ENCODE measurements around the gene EHBP1. TPM values are rescaled to one million over a fixed set of nuclear protein-coding genes. Genes with fewer than 3 reads are reported as not detected.
"Not testable (repeated sequence)": the region's sequence is repeated elsewhere in the genome, so short reads cannot be mapped to it uniquely, and the experiment has no call there.

Gene EHBP1
- total RNA-seq, 2 donors from 2014 or later: 23.7 to 34.3 TPM

DNA sequence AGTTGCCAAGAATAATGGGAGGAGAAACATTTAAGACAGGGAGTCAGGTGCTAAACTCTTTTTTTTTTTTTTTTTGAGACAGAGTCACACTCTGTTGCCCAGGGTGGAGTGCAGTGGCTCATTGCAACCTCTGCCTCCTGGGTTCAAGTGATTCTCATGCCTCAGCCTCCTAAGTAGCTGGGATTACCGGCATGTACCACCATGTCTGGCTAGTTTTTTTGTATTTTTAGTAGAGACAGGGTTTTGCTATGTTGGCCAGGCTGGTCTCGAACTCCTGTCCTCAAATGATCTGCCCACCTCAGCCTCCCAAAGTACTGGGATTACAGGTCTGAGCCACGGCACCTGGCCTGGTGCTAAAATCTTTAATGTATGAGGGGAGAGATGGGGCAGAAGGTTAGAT, 7.7 kb downstream of the EHBP1 start:
- not testable (repeated sequence) for H3K36me3 Mint-ChIP-seq; H3K4me3 Mint-ChIP-seq; H3K9me3 Mint-ChIP-seq; DNase-seq (ENCODE audit: low spot score); H3K27ac Mint-ChIP-seq; ATAC-seq; H3K4me1 Mint-ChIP-seq (ENCODE audit: low read depth in 2 of 2); H3K27me3 Mint-ChIP-seq

DNA sequence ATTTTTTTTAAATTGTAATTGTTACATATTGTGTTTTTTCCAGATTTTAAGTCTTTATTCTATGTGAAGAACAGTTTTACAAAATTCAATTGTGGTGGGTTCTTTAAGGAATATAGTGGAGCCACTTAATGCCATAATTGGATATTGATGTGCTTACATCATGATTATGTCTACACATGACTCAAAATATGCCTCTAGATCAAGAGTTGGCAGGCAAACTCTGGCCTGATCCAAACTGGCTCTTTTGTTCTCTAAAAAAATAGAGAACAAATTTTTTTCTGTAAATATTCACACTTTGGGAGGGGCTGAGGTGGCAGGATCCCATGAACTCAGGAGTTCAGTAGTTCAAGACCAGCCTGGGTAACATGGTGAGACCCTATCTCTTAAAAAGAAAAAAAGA, 8.3 kb downstream of the EHBP1 start:
- no peak overlapping the region for H3K27ac Mint-ChIP-seq
- peaks cover 3% of the 10 kb centered on the region for H3K36me3 Mint-ChIP-seq
- no peaks in the 10 kb centered on the region for H3K9me3 Mint-ChIP-seq
- ATAC-seq: no peak
- no peak overlapping the region for H3K4me3 Mint-ChIP-seq
- H3K27me3 Mint-ChIP-seq: no peaks in the 10 kb centered on the region
- no peak for DNase-seq (ENCODE audit: low spot score)
- peaks cover 3% of the 10 kb centered on the region in 2 donors for H3K4me1 Mint-ChIP-seq (ENCODE audit: low read depth in 2 of 2)

DNA sequence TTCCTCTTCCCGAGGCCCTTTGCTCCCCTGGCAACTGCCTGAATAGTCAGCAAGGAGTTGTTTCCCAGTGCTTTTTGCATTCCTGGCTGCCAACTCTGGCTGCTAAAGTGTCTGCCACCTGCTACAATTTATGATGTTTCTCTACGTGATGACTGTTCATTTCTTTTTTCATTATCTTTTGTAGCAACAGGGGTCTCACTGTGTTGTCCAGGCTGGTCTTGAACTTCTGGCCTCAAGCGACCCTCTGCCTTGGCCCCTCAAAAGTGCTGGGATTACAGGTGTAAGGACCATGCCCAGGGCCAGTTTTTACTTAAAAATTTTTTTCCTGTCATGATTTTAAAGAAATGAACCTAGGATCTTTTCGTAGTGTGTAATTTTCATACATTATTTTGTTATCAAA, 11.3 kb downstream of the EHBP1 start:
- ATAC-seq (no peak), DNase-seq (ENCODE audit: low spot score) (no peak)
- Mint-ChIP-seq H3K9me3 (no peaks in the 10 kb centered on the region), H3K4me3 (no peak overlapping the region), H3K27ac (no peak overlapping the region), H3K27me3 (no peaks in the 10 kb centered on the region), H3K36me3 (no peaks in the 10 kb centered on the region), H3K4me1 (ENCODE audit: low read depth in 2 of 2) (peaks cover 0 to 8% of the 10 kb centered on the region in 2 donors)

DNA sequence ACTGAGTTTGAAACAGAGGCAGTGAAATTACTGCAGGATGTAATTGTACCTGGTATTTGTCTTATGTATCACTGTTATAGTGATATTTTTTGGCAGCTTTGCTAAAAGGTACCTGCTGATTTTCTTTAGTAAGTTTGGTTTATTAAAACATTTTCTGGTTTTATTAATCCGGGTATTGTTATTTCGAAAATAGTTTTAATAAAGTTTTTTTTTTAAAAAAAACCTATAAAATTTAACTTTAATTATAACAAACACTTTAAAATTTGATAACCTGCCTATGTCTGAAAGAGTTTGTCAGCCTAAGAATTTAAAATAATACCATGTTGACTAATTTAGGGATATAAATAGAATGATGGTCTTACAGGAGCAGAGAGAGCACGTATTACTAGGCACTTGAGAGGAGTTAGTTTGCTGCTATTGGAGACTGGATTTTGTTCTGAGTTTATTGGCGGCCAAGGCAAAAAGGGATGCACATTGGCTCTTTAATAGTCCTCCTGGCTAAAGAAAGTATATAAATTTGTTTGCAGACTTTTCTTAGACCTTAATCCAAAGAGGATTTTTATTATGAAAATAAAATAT, 12.1 kb downstream of the EHBP1 start:
- no peaks in the 10 kb centered on the region for H3K27me3 Mint-ChIP-seq
- H3K4me1 Mint-ChIP-seq (ENCODE audit: low read depth in 2 of 2): peaks cover 0 to 10% of the 10 kb centered on the region in 2 donors
- DNase-seq (ENCODE audit: low spot score) (no peak), ATAC-seq (no peak)
- H3K9me3 Mint-ChIP-seq: no peaks in the 10 kb centered on the region
- H3K27ac Mint-ChIP-seq: no peak overlapping the region
- H3K4me3 Mint-ChIP-seq: no peak overlapping the region
- peaks cover 2% of the 10 kb centered on the region for H3K36me3 Mint-ChIP-seq

DNA sequence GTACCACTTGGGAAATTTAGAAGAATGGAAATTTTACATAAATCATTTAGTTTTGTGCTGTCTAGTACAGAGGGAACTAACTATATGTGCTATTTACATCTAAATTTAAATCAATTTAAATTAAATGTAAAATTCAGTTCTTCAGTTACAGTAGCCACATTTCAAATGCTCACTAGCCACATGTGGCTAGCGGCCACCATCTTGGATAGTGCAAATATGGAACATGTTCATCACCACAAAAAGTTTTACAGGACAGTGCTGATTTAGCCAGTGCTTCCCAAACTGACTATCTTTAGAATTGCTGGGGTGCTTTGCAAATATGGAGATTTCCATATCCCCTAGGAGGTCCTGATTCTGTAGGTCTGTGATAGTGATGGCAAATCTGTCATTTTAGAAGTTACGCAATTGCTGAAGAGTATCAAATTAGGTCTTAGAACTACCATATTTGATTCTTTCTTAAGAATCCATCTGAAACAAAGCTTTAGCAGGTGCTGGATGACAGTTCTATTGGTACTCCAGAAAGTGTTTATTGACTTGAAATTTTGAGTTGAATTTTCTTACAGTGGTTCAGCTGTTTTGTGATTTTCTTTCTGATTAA, 12.8 kb downstream of the EHBP1 start:
- Mint-ChIP-seq H3K27me3 (no peaks in the 10 kb centered on the region), H3K9me3 (no peaks in the 10 kb centered on the region), H3K4me1 (ENCODE audit: low read depth in 2 of 2) (peaks cover 0 to 12% of the 10 kb centered on the region in 2 donors), H3K27ac (no peak overlapping the region), H3K4me3 (no peak overlapping the region), H3K36me3 (peaks cover 9% of the 10 kb centered on the region)
- DNase-seq (ENCODE audit: low spot score) (no peak), ATAC-seq (no peak)

DNA sequence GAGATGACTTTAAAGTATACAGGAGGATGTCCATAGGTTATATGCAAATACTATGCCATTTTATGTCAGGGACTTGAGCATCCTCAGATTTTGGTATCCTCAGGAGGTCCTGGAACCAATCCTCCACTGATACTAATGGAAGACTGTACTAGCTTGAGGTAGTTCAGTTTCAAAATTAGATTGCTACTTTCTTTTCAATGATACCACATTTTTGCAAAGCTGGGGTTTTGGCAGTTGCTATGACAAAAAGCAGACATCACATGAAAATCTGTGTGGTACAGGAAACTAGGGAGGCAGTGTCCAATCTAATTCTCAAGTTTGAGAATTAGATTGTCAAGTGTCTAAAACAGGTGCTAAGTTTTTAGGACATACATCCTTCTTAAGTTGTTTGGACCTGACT, 14.2 kb downstream of the EHBP1 start:
- peak in 1 of 2 donors; percentile 27 for ATAC-seq
- Mint-ChIP-seq H3K36me3 (peaks cover 20% of the 10 kb centered on the region), H3K4me3 (no peak overlapping the region), H3K9me3 (no peaks in the 10 kb centered on the region), H3K4me1 (ENCODE audit: low read depth in 2 of 2) (peaks cover 0 to 17% of the 10 kb centered on the region in 2 donors), H3K27me3 (no peaks in the 10 kb centered on the region), H3K27ac (no peak overlapping the region)
- no peak for DNase-seq (ENCODE audit: low spot score)

DNA sequence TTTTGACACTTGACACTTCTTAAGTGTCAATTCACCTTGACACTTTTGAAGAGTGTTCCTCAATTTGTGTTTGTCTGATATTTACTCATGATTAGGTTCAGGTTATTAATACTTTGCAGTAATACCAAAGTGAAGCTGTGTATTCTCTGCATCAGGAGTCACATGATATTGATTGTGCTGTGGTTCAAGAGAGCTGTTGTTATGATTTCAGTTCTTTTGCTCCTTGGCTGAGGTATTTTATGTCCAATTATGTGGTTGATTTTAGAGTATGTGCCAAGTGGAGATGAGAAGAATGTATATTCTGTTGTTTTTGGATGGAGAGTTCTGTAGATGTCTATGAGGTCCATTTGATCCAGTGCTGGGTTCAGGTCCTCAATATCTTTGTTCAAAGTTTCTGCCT, 17.2 kb downstream of the EHBP1 start:
- no peaks in the 10 kb centered on the region for H3K27me3 Mint-ChIP-seq
- H3K9me3 Mint-ChIP-seq: no peaks in the 10 kb centered on the region
- H3K27ac Mint-ChIP-seq: no peak overlapping the region

DNA sequence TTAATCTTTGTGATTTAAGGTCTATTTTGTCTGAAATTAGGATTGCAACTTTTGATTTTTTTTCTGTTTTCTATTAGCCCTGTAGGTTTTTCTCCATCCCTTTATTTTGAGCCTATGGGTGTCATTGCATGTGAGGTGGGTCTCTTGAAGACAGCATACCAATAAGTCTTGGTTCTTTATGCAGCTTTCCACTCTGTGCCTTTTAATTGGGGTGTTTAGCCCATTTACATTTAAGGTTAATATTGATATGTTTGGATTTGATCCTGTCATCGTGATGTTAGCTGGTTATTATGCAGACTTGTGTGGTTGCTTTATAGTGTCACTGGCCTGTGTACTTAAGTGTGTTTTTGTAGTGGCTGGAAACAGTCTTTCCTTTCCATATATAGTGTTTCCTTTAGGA, 17.7 kb downstream of the EHBP1 start:
- no peak for ATAC-seq
- Mint-ChIP-seq H3K9me3 (no peaks in the 10 kb centered on the region), H3K36me3 (peaks cover 20% of the 10 kb centered on the region), H3K4me1 (ENCODE audit: low read depth in 2 of 2) (peaks cover 6 to 34% of the 10 kb centered on the region in 2 donors), H3K27ac (no peak overlapping the region), H3K27me3 (no peaks in the 10 kb centered on the region), H3K4me3 (no peak overlapping the region)
- DNase-seq (ENCODE audit: low spot score): no peak

More for the DNA sequence above, 17.2 kb downstream of the EHBP1 start:
- Mint-ChIP-seq H3K4me3 (no peak overlapping the region), H3K36me3 (peaks cover 20% of the 10 kb centered on the region), H3K4me1 (ENCODE audit: low read depth in 2 of 2) (peaks cover 6 to 34% of the 10 kb centered on the region in 2 donors)
- DNase-seq (ENCODE audit: low spot score) (no peak), ATAC-seq (no peak)

DNA sequence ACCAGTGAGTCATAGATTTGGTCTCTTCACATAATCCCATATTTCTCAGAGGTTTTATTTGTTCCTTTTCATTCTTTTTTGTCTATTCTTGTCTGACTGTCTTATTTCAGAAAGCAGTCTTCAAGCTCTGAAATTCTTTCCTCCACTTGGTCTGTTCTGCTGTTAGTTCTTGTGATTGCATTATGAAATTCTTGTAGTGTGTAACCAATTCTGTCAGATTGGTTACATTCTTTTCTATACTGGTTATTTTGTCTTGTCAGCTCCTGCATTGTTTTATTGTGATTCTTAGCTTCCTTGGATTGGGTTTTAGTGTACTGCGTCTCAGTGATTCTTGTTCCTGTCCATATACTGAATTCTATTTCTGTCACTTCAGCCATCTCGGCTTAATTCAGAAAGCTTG, 18.6 kb downstream of the EHBP1 start:
- Mint-ChIP-seq H3K4me3 (no peak overlapping the region), H3K27me3 (no peaks in the 10 kb centered on the region), H3K36me3 (peaks cover 20% of the 10 kb centered on the region), H3K9me3 (no peaks in the 10 kb centered on the region), H3K27ac (no peak overlapping the region), H3K4me1 (ENCODE audit: low read depth in 2 of 2) (peaks cover 6 to 34% of the 10 kb centered on the region in 2 donors)
- DNase-seq (ENCODE audit: low spot score): no peak
- ATAC-seq: no peak

DNA sequence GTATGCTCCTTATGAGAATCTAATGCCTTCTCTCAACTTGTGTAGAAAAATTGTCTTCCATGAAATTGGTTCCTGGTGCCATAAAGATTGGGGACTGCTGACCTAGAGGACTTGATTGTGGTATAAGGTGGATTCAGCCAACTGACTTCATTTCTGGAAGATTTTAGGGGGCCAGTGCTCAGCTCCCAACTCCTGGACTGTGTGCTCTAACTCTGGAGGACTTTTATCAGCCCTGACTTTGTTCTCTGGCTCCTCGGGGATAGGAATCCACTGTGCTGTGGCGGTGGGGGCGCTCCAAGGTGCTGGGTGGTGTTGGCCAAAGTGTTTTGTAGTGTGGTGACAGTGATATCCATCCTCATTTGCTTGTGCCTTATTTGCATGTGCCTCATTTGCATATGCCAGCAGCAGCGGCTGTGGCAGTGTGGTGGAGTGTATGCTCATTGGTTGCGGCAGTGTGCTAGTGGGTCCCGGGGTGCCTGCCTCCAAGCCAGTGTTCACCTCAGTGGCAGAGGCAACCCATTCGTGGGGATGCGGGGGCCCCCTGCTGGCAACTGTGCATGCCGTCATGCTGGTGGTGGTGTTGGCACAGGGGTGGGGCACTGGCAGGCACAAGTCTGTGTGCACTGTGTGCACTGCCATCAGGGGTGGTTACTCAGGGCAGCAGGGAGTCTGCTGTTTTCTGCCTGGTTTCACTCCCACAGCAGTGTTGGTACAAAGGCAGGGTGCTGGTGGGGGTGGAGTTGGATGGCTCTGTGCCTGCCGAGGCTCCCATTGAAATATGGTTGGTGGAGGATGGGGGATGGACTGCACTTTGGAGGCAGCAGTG, 19.6 kb downstream of the EHBP1 start:
- Mint-ChIP-seq H3K4me1 (ENCODE audit: low read depth in 2 of 2) (peaks cover 6 to 33% of the 10 kb centered on the region in 2 donors), H3K9me3 (no peaks in the 10 kb centered on the region), H3K36me3 (peaks cover 20% of the 10 kb centered on the region), H3K4me3 (no peak overlapping the region), H3K27me3 (no peaks in the 10 kb centered on the region), H3K27ac (no peak overlapping the region)
- ATAC-seq: peak; percentile 56 to 61
- DNase-seq (ENCODE audit: low spot score): no peak

DNA sequence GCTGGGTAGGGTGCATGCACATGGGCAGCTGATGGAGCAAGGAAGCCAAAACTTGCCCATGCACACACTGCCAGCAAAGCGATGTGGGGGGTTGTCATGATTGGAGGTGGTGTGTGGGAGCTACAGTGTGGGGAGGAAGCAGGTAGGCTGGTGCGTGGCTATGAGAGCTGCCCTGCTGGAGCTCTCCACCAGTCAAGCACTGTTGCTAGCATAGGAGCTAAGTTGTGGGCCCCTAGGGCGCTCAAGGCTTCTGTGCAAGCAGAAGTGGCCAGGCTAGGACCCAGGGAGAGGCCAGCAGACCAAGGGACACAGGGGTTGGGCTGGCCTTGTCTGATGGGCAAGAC, 20.2 kb downstream of the EHBP1 start:
- no peak overlapping the region for H3K4me3 Mint-ChIP-seq
- no peak for DNase-seq (ENCODE audit: low spot score)
- peaks cover 3% of the 10 kb centered on the region for H3K9me3 Mint-ChIP-seq
- H3K36me3 Mint-ChIP-seq: peaks cover 25% of the 10 kb centered on the region
- peaks cover 6 to 30% of the 10 kb centered on the region in 2 donors for H3K4me1 Mint-ChIP-seq (ENCODE audit: low read depth in 2 of 2)
- ATAC-seq: no peak
- no peak overlapping the region for H3K27ac Mint-ChIP-seq
- no peaks in the 10 kb centered on the region for H3K27me3 Mint-ChIP-seq

DNA sequence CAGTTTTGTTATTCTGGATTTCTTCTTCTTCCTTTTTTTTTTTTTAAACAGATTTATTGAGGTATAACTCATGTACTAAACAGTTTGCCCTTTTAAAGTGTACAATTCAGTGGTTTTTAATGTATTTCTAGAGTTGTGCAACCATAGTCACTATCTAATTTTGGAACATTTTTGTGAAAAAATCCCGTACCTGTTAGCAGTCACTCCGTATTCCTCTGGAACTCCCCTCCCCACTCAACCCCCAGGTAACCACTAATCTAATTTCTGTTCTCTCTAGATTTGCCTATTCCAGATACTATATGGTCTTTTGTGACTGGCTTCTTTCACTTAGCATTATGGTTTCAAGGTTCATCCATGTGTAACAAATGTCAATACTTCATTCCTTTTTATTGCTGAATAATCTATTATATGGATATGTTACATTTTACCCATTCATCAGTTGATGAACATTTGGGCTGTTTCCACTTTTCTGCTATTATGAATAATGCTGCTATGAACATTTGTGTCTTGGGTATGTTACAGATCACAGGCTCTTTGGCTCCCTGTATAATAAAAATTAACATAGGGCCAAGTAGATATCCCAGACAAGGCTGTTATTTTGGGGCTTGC, 21.9 kb downstream of the EHBP1 start:
- Mint-ChIP-seq H3K4me3 (no peak overlapping the region), H3K27me3 (no peaks in the 10 kb centered on the region), H3K9me3 (peaks cover 4% of the 10 kb centered on the region), H3K4me1 (ENCODE audit: low read depth in 2 of 2) (peaks cover 6 to 25% of the 10 kb centered on the region in 2 donors), H3K27ac (no peak overlapping the region), H3K36me3 (peaks cover 28% of the 10 kb centered on the region)
- ATAC-seq (no peak), DNase-seq (ENCODE audit: low spot score) (no peak)

DNA sequence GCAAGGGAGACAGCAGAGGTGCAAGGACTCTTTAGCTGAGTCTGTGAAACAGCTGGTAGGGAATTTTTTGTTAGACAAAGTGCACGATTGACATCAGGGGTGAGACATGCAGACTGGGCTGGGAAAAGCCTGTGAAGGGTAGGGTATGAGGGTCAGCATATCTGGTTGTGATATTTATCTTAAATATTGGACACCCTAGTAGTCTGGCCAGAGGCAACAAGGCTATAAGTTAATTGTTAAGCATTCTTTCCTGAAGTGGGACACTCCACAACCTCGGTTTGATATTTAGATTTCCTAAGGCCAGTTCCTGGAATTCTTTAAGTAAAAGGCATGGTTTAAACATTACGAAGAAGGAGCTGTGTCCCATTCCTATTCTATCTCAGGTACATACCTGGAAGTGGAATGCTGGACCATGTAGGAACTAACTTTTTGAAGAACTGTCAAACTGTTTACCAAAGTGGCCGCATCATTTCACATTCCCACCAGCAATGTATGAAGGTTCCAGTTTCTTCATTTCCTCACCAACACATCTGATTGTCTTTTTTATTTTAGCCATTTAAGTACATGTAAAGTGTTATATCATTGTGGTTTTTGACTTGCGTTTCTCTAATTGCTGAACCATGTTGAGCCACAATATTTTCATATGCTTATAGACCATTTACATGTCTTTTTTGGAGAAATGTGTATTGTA, 22.5 kb downstream of the EHBP1 start:
- Mint-ChIP-seq H3K27me3 (no peaks in the 10 kb centered on the region), H3K4me1 (ENCODE audit: low read depth in 2 of 2) (peaks cover 7 to 25% of the 10 kb centered on the region in 2 donors), H3K36me3 (peaks cover 29% of the 10 kb centered on the region), H3K9me3 (peaks cover 4% of the 10 kb centered on the region), H3K27ac (no peak overlapping the region), H3K4me3 (no peak overlapping the region)
- ATAC-seq (no peak), DNase-seq (ENCODE audit: low spot score) (no peak)
